Nucleus accumbens (tissue), 56 donors: ENCODE data around the gene AKAP1.
"Not testable (repeated sequence)": the region's sequence is repeated elsewhere in the genome, so short reads cannot be mapped to it uniquely, and the experiment has no call there.

ENCODE experiments used
- DNase-seq, 56 donors: peaks; one replicate each; lab custom pipeline; 2025; lab: John Stamatoyannopoulos, UW

Gene AKAP1

GRCh38 chr17:57102660-57103059 lies 17.6 kb downstream of the AKAP1 start:
- not testable (repeated sequence) for DNase-seq

GRCh38 chr17:57104461-57105175 lies 19.6 kb downstream of the AKAP1 start:
- DNase-seq, result no peak

- DNase-seq, result no peak
Observed at GRCh38 chr17:57105591-57105990, 20.5 kb downstream of the AKAP1 start.

GRCh38 chr17:57106107-57106835 lies 21.2 kb downstream of the AKAP1 start:
- DNase-seq, result no peak

- no peak for DNase-seq
Observed at GRCh38 chr17:57106836-57107497, 21.9 kb downstream of the AKAP1 start.

- no peak for DNase-seq
Observed at GRCh38 chr17:57107498-57108101, 22.6 kb downstream of the AKAP1 start.

GRCh38 chr17:57108671-57109392 lies 23.8 kb downstream of the AKAP1 start:
- DNase-seq, result no peak

GRCh38 chr17:57109393-57110151 lies 24.5 kb downstream of the AKAP1 start:
- peak in 23 of 56 donors; percentile 10 to 67 (median 36) for DNase-seq

GRCh38 chr17:57110152-57110542 lies 25.1 kb downstream of the AKAP1 start:
- DNase-seq, result peak in 3 of 56 donors; percentile 9 to 31 (median 24)

GRCh38 chr17:57110579-57111325 lies 25.7 kb downstream of the AKAP1 start:
- peak in 3 of 56 donors; percentile 9 to 25 (median 15) for DNase-seq

GRCh38 chr17:57111386-57111785 lies 26.3 kb downstream of the AKAP1 start:
- no peak for DNase-seq

GRCh38 chr17:57113011-57113410 lies 28.0 kb downstream of the AKAP1 start:
- no peak for DNase-seq

GRCh38 chr17:57113656-57114055 lies 28.6 kb downstream of the AKAP1 start:
- DNase-seq, result no peak

GRCh38 chr17:57114085-57114673 lies 29.1 kb downstream of the AKAP1 start:
- peak in 20 of 56 donors; percentile 7 to 63 (median 18) for DNase-seq

GRCh38 chr17:57115377-57115776 lies 30.3 kb downstream of the AKAP1 start:
- no peak for DNase-seq

- DNase-seq, result no peak
Observed at GRCh38 chr17:57115916-57116315, 30.9 kb downstream of the AKAP1 start.

GRCh38 chr17:57117798-57118197 lies 32.8 kb downstream of the AKAP1 start:
- no peak for DNase-seq

GRCh38 chr17:57120814-57121213 lies 35.8 kb downstream of the AKAP1 start:
- no peak for DNase-seq
